Activated naive CD4-positive, alpha-beta T cell treated with anti-CD3 and anti-CD28 coated beads, Interleukin-2, amount 50 U/mL, for 24 hours (primary cell): Measurements from ENCODE around the gene DBN1.

Experiments
- H3K27ac Mint-ChIP-seq: one replicate; pipeline ENCODE4 v1.8.0; 2021; ENCODE audit warnings: mild to moderate bottlenecking, mixed read lengths
- H3K27me3 Mint-ChIP-seq: one replicate; pipeline ENCODE4 v1.8.0; 2021; ENCODE audit warnings: mixed read lengths
- H3K36me3 Mint-ChIP-seq: one replicate; pipeline ENCODE4 v1.8.0; 2021; ENCODE audit warnings: mixed read lengths
- H3K4me1 Mint-ChIP-seq: one replicate; pipeline ENCODE4 v1.8.0; 2021; ENCODE audit warnings: mixed read lengths
- H3K4me3 Mint-ChIP-seq: one replicate; pipeline ENCODE4 v1.8.0; 2021; ENCODE audit warnings: mild to moderate bottlenecking, mixed read lengths
- H3K9me3 Mint-ChIP-seq: one replicate; pipeline ENCODE4 v1.8.0; 2021; ENCODE audit warnings: mixed read lengths

DBN1 gene

DNA sequence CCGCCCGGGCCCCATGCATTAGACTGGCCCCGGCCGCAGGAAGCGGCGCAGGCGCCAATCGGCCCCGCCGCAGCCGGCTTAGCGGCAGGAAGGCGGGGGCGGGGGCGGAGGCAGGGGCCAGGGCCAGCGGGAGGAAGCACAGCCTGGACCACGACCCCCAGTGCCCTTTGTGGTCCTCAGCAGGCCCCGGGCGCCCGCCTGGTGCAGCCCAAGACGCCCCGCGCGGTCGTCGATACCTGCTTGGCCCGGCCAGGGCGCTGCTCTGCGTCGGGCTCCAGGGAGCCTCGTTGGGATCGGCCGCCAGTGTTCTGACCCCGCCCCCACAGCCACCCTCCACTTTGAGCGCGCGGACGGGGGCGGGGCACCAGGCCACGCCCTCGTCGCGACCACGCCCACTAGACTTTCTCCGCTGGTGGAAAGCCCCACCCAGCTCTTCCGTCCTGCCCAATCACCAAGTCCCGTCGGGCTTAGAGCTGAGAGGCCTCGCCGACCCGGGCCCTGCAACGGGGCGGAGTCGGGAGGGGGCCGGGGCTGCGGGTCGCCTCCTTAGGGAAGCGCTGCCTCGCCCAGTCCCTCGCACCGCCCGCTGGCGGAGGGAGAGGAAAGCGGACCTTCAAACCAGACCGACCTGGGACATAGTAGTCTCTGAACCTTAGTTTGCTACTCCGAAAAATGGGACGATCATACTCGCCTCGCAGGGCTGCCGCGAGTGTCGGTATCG lies 24.0 kb upstream of the DBN1 start, which contains the start of gene PDLIM7:
TSS of gene PDLIM7 (minus strand) at position 313 of the 721 bp plus-strand sequence. CDS start 1,092 bp downstream, outside the sequence.
- Mint-ChIP-seq H3K27ac (peak within 1 kb of the TSS; percentile 35), H3K4me1 (peaks cover 19% of the 10 kb centered on the region), H3K9me3 (no peaks in the 10 kb centered on the region), H3K36me3 (peaks cover 2% of the 10 kb centered on the region), H3K4me3 (peak within 1 kb of the TSS; percentile 85), H3K27me3 (no peaks in the 10 kb centered on the region)

GRCh38 chr5:177496727-177497291 lies 23.4 kb upstream of the DBN1 start:
- peaks cover 2% of the 10 kb centered on the region for H3K36me3 Mint-ChIP-seq
- H3K4me1 Mint-ChIP-seq, result peaks cover 19% of the 10 kb centered on the region
- H3K27ac Mint-ChIP-seq, result no peak overlapping the region
- H3K9me3 Mint-ChIP-seq, result no peaks in the 10 kb centered on the region
- peak overlapping the region; percentile 7 for H3K4me3 Mint-ChIP-seq
- H3K27me3 Mint-ChIP-seq, result no peaks in the 10 kb centered on the region

DNA sequence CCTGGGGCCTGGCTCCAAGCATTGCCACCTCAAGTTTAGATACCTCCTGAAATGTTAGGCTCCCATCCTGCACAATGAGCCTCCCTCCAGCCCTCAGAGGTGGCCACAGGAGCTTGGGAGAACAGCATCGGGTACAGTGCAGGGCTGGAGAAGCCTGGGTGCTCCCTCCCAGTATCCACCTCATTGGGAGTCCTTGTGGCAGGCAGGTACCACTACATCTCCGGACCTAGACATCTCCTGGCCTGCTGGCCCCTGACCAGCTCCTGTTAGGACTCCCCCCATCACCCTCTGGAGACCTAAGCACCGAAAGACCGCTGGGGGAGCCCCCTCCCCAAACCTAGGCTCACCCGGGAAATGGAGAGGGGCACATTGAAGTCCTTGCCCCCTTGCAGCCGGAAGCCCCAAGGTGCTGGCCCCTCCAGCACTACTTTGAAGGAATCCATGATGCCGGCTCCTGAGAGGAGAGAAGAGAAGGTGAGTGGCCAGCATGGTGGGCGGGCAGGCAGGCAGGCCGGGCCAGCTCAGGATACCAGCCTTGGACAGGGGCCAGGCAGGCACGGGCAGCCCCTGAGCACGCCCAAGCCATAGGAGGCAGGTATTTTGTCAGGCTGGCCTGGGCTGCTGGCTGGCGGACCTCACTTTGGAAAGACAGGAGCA lies 22.8 kb upstream of the DBN1 start:
- peaks cover 19% of the 10 kb centered on the region for H3K4me1 Mint-ChIP-seq
- H3K27ac Mint-ChIP-seq, result no peak overlapping the region
- peak overlapping the region; percentile 7 for H3K4me3 Mint-ChIP-seq
- peaks cover 2% of the 10 kb centered on the region for H3K36me3 Mint-ChIP-seq
- H3K9me3 Mint-ChIP-seq, result no peaks in the 10 kb centered on the region
- no peaks in the 10 kb centered on the region for H3K27me3 Mint-ChIP-seq

DNA sequence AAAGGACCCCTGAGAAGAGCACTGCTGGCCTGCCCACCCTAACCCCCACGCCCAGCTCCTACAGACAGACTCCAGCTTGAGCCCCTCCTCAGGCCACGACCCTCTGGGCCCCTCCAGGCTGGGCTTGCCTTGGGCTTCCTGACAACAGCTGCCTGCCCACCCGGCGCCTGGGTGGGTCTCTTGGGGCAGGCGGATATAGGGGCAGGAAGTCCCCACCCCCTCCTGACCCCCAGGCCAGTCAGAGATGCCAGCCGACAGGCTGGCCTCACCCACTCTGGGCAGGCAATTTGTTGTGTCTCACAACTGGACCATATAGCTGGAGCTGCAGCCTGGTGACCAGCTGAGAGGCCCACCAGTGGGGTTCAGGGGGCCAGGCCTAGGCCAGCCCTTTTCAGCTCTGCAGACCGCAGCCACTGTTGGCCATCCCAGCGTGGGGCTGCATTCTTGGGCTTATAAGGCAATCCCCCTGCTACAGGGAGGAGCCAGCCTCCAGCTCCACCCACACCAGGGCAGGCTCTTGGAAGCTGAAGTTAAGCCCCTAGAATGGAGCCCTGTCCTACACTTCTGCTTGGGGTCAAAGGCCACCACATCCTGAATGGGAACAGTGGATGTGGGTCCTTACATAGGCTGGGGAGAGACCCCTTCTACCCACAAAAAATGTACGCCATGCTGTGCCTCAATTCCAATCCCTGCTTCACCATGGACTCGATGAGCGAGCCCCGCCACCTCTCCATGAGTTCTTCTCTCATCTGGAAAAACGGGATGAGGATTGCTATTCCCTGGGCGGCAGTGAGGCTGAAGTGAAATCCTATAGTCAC lies 22.0 kb upstream of the DBN1 start:
- Mint-ChIP-seq H3K27me3 (no peaks in the 10 kb centered on the region), H3K4me1 (peaks cover 16% of the 10 kb centered on the region), H3K27ac (no peak overlapping the region), H3K4me3 (no peak overlapping the region), H3K36me3 (peaks cover 2% of the 10 kb centered on the region), H3K9me3 (no peaks in the 10 kb centered on the region)

GRCh38 chr5:177494346-177495195 lies 21.1 kb upstream of the DBN1 start:
- Mint-ChIP-seq H3K4me1 (peaks cover 16% of the 10 kb centered on the region), H3K36me3 (peaks cover 2% of the 10 kb centered on the region), H3K9me3 (no peaks in the 10 kb centered on the region), H3K27me3 (no peaks in the 10 kb centered on the region), H3K4me3 (no peak overlapping the region), H3K27ac (no peak overlapping the region)

DNA sequence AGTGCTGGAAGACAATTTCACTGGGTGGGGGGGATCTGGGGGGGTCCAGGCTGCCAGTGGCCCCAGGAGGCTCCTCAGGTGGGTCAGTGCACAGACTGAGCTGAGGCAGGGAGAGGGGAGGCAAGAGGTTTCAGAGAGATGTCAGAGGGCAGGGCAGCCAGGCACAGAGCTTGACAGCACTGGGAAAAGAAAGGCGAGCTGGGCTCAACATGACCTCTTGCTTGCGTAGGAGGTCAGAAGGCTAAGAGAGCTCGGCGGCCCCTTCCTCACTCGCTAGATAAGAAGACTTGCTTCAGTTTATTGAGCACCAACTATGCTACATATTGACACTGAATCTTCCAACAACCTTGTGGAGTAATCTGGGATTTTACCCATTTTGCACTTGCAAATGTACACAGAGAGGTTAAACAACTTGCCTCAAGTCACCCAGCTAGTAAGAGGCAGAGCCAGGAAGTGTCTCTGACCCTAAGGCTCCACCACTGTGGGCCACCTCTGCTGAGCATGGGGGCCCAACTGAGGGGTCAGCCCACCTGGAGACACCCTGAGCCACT lies 20.4 kb upstream of the DBN1 start:
- H3K27ac Mint-ChIP-seq, result no peak overlapping the region
- peaks cover 2% of the 10 kb centered on the region for H3K36me3 Mint-ChIP-seq
- peaks cover 15% of the 10 kb centered on the region for H3K4me1 Mint-ChIP-seq
- no peak overlapping the region for H3K4me3 Mint-ChIP-seq
- no peaks in the 10 kb centered on the region for H3K27me3 Mint-ChIP-seq
- no peaks in the 10 kb centered on the region for H3K9me3 Mint-ChIP-seq

DNA sequence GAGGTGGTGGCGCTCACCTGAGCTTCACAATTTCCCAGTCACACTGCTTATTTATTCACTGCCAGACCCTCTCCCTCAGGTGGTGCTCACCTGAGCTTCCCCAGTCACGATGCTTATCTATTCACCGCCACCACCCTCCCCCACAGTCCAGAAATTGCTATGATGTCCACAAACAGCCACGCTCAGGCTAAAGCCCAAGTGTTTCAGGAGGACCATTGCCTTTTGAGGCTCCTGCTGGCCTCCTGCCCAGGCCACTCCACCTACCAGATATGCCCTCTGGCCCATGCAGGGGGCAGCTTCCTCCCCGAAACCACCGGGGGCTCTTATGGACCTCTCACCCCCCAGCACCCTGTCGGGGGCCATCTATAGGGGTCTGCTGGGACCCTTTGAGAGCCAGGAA lies 19.4 kb upstream of the DBN1 start:
- Mint-ChIP-seq H3K9me3 (no peaks in the 10 kb centered on the region), H3K4me3 (no peak overlapping the region), H3K4me1 (peaks cover 7% of the 10 kb centered on the region), H3K27me3 (no peaks in the 10 kb centered on the region), H3K36me3 (peaks cover 2% of the 10 kb centered on the region), H3K27ac (no peak overlapping the region)

DNA sequence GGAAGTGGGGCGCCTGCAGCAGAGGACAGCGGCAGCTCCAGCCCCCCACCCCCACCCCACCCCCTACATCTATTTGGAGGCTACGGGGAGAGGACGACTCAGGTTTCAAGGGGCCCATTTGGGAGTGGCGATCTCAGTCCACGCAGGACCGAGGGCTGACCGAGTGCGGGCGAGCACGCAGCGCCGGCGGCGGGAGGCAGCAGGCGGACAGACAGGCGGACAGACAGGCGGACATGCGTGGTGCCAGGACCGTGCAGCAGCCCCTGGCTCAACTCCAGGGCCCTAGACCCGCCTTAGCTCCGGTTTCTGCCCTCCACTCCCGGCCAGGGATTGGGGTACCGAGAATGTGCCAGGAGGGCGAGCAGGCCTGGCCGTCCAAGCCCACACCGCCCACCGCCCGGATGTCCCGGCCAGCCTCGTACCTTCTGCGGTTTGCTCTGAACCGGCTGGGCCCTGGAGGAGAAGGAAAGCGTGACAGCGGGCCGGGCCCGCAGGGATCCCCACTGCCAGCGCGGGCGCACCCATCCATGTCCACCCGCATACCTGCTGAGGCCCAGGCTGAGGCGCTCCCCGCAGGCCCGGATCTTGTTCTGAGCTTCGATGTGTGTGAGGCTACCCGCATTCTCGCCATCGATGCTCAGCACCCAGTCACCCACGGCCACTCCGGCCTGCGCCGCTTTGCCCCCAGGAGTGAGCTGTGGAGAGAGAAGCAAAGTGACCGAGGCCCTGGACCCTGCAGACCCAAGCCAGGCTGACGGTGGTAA lies 18.7 kb upstream of the DBN1 start:
- Mint-ChIP-seq H3K4me1 (peaks cover 7% of the 10 kb centered on the region), H3K4me3 (no peak overlapping the region), H3K27me3 (no peaks in the 10 kb centered on the region), H3K9me3 (no peaks in the 10 kb centered on the region), H3K36me3 (peaks cover 2% of the 10 kb centered on the region), H3K27ac (no peak overlapping the region)

DNA sequence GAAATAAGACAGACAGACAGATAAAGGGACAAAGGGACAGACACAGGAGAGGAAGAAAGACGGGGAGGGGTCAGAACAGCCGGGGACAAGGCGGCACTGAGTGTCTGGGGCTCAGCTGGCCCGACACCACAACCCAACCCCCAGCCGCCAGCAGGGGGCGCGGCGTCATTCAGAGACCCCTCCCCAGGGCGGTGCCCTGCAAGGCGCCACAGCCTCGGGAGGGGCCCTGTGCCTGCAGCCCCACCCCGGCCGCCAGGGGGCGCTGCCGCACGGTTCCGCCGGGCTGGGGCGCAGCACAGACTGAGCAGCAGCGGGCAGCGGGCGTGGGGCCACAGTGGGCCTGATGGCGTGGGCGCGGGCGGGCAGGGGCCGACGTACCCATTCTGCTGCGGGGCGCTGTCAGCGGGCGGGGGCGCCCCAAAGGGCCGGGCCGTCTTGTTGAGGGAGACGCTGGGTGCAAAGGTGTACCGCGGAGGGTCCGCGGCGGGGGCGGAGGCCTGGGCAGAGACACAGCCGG lies 18.1 kb upstream of the DBN1 start:
- H3K4me1 Mint-ChIP-seq, result peaks cover 7% of the 10 kb centered on the region

GRCh38 chr5:177490992-177491391 lies 17.6 kb upstream of the DBN1 start:
- Mint-ChIP-seq H3K36me3 (peaks cover 2% of the 10 kb centered on the region), H3K27ac (no peak overlapping the region), H3K4me1 (peaks cover 4% of the 10 kb centered on the region), H3K4me3 (no peak overlapping the region), H3K27me3 (no peaks in the 10 kb centered on the region), H3K9me3 (no peaks in the 10 kb centered on the region)

More for the DNA sequence above, 18.1 kb upstream of the DBN1 start:
- Mint-ChIP-seq H3K36me3 (peaks cover 2% of the 10 kb centered on the region), H3K9me3 (no peaks in the 10 kb centered on the region), H3K4me3 (no peak overlapping the region), H3K27ac (no peak overlapping the region), H3K27me3 (no peaks in the 10 kb centered on the region)

DNA sequence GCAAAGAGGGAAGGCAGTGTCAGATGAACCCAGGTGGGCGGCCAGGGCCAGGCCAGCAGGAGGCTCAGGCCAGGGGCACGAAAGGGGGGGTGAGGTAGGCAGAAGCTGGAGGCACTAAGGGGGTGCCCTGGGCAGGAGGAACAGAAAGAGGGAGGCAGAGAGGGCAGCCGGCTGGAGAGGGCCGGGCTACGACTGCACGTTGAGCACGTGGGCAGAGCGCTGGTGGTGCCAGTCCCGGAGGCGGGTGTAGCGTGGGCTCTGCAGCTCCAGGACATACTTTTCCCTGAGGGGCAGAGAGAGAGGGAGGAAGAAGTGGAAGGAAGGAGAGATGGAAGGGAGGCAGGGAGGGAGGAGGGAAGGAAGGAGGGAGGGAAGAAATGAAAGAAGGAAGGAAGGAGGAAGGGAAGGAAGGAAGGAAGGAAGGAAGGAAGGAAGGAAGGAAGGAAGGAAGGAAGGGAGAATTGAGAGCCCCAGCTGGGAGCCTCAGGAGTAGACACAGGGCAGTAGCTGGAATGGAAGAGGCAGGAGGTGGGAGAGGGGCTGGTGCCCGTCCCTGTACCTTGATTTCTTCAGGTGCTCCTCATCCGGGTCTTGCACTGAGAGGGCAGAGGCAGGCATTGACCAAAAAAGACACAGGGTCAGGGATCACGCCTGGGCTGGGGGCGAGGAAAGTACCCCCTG lies 17.0 kb upstream of the DBN1 start:
- Mint-ChIP-seq H3K36me3 (peaks cover 2% of the 10 kb centered on the region), H3K4me3 (no peak overlapping the region), H3K4me1 (peaks cover 4% of the 10 kb centered on the region), H3K27me3 (no peaks in the 10 kb centered on the region), H3K9me3 (no peaks in the 10 kb centered on the region), H3K27ac (no peak overlapping the region)

DNA sequence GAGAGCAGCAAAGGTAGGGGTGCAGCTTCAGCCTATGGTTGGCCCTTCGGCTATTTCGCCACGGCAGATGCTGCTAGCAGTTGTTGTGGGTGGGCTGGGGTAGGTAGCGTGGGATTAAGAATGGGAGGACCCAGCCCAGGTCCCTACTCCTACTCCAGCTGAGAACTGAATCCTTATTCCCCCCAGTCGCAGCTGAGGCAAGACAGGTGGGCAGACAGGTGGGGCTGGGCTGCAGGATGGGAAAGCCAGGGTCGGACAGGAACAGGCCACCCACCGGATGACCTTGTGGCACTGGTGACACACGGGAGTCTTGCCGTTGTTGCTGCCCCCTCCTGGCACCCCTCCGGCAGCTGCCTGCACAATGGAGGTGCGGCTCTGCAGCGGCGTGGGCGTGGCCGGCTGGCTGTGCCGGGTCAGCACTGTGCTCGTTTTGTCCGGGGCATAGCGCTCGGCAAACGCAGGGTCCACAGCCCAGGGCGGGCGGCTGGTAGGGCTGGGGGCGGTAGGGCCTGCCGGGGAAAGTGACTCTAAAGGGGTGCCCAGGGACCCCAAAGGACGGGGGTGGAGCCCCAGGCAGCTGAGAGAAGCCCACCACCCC lies 15.8 kb upstream of the DBN1 start:
- Mint-ChIP-seq H3K4me3 (no peak overlapping the region), H3K27ac (no peak overlapping the region), H3K4me1 (peaks cover 4% of the 10 kb centered on the region), H3K27me3 (no peaks in the 10 kb centered on the region), H3K9me3 (no peaks in the 10 kb centered on the region), H3K36me3 (peaks cover 2% of the 10 kb centered on the region)

GRCh38 chr5:177487975-177488374 lies 14.5 kb upstream of the DBN1 start:
- H3K27ac Mint-ChIP-seq, result no peak overlapping the region
- no peaks in the 10 kb centered on the region for H3K4me1 Mint-ChIP-seq
- peaks cover 2% of the 10 kb centered on the region for H3K36me3 Mint-ChIP-seq
- H3K4me3 Mint-ChIP-seq, result no peak overlapping the region
- no peaks in the 10 kb centered on the region for H3K27me3 Mint-ChIP-seq
- no peaks in the 10 kb centered on the region for H3K9me3 Mint-ChIP-seq
